ENCODE data around the gene SLC13A4.
"Not testable (repeated sequence)": the region's sequence is repeated elsewhere in the genome, so short reads cannot be mapped to it uniquely, and the experiment has no call there.

Gene SLC13A4

GRCh38 chr7:135728136-135728669, at the start of gene SLC13A4:
Gene SLC13A4, minus strand, starts transcription at chr7:135728186. Its CDS starts 690 bp downstream, at chr7:135727496.
- no peak for DNase-seq

GRCh38 chr7:135775915-135776314, 47.9 kb upstream of the SLC13A4 start:
- not testable (repeated sequence) for DNase-seq

- DNase-seq, result no peak
Measured at GRCh38 chr7:135775230-135775629, 47.2 kb upstream of the SLC13A4 start.

- no peak for DNase-seq
Measured at GRCh38 chr7:135774284-135774683, 46.3 kb upstream of the SLC13A4 start.

- no peak for DNase-seq
Measured at GRCh38 chr7:135773464-135773863, 45.5 kb upstream of the SLC13A4 start.

- DNase-seq, result no peak
Measured at GRCh38 chr7:135772639-135773222, 44.7 kb upstream of the SLC13A4 start.

GRCh38 chr7:135771961-135772638, 44.1 kb upstream of the SLC13A4 start:
- no peak for DNase-seq

- DNase-seq, result no peak
Measured at GRCh38 chr7:135771051-135771450, 43.1 kb upstream of the SLC13A4 start.

- DNase-seq, result no peak
Measured at GRCh38 chr7:135770139-135770710, 42.2 kb upstream of the SLC13A4 start.

GRCh38 chr7:135769005-135769802, 41.2 kb upstream of the SLC13A4 start:
- no peak for DNase-seq

- no peak for DNase-seq
Measured at GRCh38 chr7:135768467-135768866, 40.5 kb upstream of the SLC13A4 start.

GRCh38 chr7:135768064-135768463, 40.1 kb upstream of the SLC13A4 start:
- no peak for DNase-seq

- no peak for DNase-seq
Measured at GRCh38 chr7:135763261-135763660, 35.3 kb upstream of the SLC13A4 start.

- DNase-seq, result no peak
Measured at GRCh38 chr7:135761751-135762488, 33.9 kb upstream of the SLC13A4 start.

GRCh38 chr7:135759532-135759931, 31.5 kb upstream of the SLC13A4 start:
- no peak for DNase-seq

GRCh38 chr7:135758531-135758932, 30.5 kb upstream of the SLC13A4 start:
- no peak for DNase-seq

GRCh38 chr7:135757719-135758411, 29.9 kb upstream of the SLC13A4 start:
- no peak for DNase-seq

GRCh38 chr7:135756191-135756590, 28.2 kb upstream of the SLC13A4 start:
- DNase-seq, result no peak

- DNase-seq, result no peak
Measured at GRCh38 chr7:135755351-135755753, 27.4 kb upstream of the SLC13A4 start.

- no peak for DNase-seq
Measured at GRCh38 chr7:135753616-135754413, 25.8 kb upstream of the SLC13A4 start.

GRCh38 chr7:135748770-135749169, 20.8 kb upstream of the SLC13A4 start, which contains the start of gene FAM180A:
Gene FAM180A, minus strand, starts transcription at chr7:135748813. Its CDS starts 233 bp downstream, at chr7:135748580.
- no peak for DNase-seq
